Lower leg skin (tissue), 3 donors: ENCODE measurements around the gene ABCD1.

Source experiments
- POLR2A ChIP-seq, 2 donors: fragments of 450-650 bp; IDR thresholded peaks; one replicate each; pipeline ENCODE4 v1.6.1; 2016 to 2017; ENCODE audit warnings: antibody characterized with exemption in 2 of 2, mild to moderate bottlenecking in 1 of 2, moderate library complexity in 1 of 2
- TF ChIP-seq, protein P1 (sequence below), 3 donors: fragments of 450-650 bp; IDR thresholded peaks; one replicate each; pipeline ENCODE4 v1.5.1; 2016; ENCODE audit warnings: antibody characterized with exemption in 3 of 3, mild to moderate bottlenecking in 3 of 3, moderate library complexity in 2 of 3

GRCh38 chrX:153696100-153696499 is 28.6 kb upstream of the ABCD1 start:
- no peak for TF ChIP-seq POLR2A (IDR thresholded peaks at IDR 0.05)
- TF ChIP-seq, protein P1, sequence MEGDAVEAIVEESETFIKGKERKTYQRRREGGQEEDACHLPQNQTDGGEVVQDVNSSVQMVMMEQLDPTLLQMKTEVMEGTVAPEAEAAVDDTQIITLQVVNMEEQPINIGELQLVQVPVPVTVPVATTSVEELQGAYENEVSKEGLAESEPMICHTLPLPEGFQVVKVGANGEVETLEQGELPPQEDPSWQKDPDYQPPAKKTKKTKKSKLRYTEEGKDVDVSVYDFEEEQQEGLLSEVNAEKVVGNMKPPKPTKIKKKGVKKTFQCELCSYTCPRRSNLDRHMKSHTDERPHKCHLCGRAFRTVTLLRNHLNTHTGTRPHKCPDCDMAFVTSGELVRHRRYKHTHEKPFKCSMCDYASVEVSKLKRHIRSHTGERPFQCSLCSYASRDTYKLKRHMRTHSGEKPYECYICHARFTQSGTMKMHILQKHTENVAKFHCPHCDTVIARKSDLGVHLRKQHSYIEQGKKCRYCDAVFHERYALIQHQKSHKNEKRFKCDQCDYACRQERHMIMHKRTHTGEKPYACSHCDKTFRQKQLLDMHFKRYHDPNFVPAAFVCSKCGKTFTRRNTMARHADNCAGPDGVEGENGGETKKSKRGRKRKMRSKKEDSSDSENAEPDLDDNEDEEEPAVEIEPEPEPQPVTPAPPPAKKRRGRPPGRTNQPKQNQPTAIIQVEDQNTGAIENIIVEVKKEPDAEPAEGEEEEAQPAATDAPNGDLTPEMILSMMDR (IDR thresholded peaks at IDR 0.05), result no peak
